SW 1271 (cell line): Measurements from ENCODE around the gene CROCC.
A peak's percentile ranks its signal among the peaks of the same experiment; 100 is the strongest.
"Not testable (repeated sequence)": the region's sequence is repeated elsewhere in the genome, so short reads cannot be mapped to it uniquely, and the experiment has no call there.

Experiments used
- DNase-seq, 2 experiments: peaks; one replicate each; lab custom pipeline; 2025; lab: John Stamatoyannopoulos, UW

Gene CROCC

GRCh38 chr1:16921391-16922185, at the start of gene CROCC:
CROCC (plus strand) TSS chr1:16921931; CDS start chr1:16922019, 88 bp downstream.
- no peak for DNase-seq

- DNase-seq, result not testable (repeated sequence)
These were observed 49.3 kb upstream of the CROCC start for GRCh38 chr1:16872152-16873075.

GRCh38 chr1:16873076-16873879, 48.5 kb upstream of the CROCC start:
- not testable (repeated sequence) for DNase-seq

- DNase-seq, result not testable (repeated sequence)
These were observed 46.6 kb upstream of the CROCC start for GRCh38 chr1:16874968-16875765.

- not testable (repeated sequence) for DNase-seq
These were observed 40.0 kb upstream of the CROCC start for GRCh38 chr1:16881742-16882141.

GRCh38 chr1:16882986-16883385, 38.7 kb upstream of the CROCC start:
- DNase-seq, result no peak

- DNase-seq, result not testable (repeated sequence)
These were observed 37.2 kb upstream of the CROCC start for GRCh38 chr1:16884487-16884886.

- no peak for DNase-seq
These were observed 34.7 kb upstream of the CROCC start for GRCh38 chr1:16886860-16887605.

- DNase-seq, result peak in 1 of 2 experiments; percentile 49
These were observed 32.6 kb upstream of the CROCC start for GRCh38 chr1:16888860-16889816.

- not testable (repeated sequence) for DNase-seq
These were observed 31.2 kb upstream of the CROCC start for GRCh38 chr1:16890539-16891021.

GRCh38 chr1:16891057-16891456, 30.7 kb upstream of the CROCC start:
- not testable (repeated sequence) for DNase-seq

- not testable (repeated sequence) for DNase-seq
These were observed 28.7 kb upstream of the CROCC start for GRCh38 chr1:16892978-16893525.

- not testable (repeated sequence) for DNase-seq
These were observed 27.9 kb upstream of the CROCC start for GRCh38 chr1:16893796-16894195.

GRCh38 chr1:16894338-16894737, 27.4 kb upstream of the CROCC start:
- not testable (repeated sequence) for DNase-seq

GRCh38 chr1:16895233-16895597, 26.5 kb upstream of the CROCC start:
- peak in 1 of 2 experiments; percentile 42 for DNase-seq

- DNase-seq, result peak; percentile 80 to 96
These were observed 26.0 kb upstream of the CROCC start, which contains the start of gene RNU1-2 for GRCh38 chr1:16895598-16896315. RNU1-2 (plus strand) TSS chr1:16895980.

- DNase-seq, result peak; percentile 82 to 98
These were observed 25.2 kb upstream of the CROCC start for GRCh38 chr1:16896316-16897055.
